ENCODE measurements around the gene PGM2.

PGM2 gene

GRCh38 chr4:37904824-37905223 lies 78.3 kb downstream of the PGM2 start:
- no peak for DNase-seq

GRCh38 chr4:37905533-37906169 lies 79.2 kb downstream of the PGM2 start:
- no peak for DNase-seq

DNA sequence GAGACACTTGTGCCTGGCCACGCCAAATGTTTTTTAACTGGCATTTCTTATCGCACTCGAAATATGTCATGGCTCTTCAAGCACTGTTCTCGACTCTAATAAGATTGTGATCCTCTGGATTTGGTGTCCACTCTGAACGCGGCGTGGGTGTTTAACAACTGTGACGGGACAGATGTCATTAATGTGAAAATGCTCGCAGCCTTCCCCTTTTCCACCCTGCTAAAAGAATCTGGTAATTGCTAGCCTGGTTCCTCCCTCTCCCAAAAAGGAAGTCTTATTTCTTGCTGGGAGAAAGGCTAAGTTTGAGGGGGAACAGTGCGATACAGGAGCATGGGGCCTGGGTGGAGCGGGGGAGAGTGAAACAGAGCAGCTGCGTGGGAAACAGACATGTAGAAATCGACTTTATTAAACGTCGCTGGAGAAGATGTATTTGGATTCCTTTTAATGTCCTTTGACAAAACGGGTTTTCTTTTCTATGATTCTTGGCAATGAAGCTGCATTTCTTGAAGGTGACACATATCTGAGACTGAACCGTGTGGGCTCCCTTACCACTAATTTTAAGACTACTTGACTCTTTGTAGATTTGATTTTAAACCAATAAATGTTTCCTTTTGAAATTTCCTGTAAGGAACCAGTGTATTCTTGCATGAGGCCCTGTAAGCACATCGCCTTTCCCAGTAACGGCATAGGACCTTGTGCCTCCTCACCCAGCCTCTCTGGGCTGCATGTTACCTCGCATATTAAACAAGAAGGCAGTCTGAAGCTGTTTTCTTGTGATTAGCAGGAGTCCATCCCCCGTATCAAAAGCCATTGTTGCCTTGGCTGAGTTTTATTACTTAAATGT lies 82.2 kb downstream of the PGM2 start:
- DNase-seq = no peak

- no peak for DNase-seq
These were observed 83.0 kb downstream of the PGM2 start for GRCh38 chr4:37909332-37910090.

DNA sequence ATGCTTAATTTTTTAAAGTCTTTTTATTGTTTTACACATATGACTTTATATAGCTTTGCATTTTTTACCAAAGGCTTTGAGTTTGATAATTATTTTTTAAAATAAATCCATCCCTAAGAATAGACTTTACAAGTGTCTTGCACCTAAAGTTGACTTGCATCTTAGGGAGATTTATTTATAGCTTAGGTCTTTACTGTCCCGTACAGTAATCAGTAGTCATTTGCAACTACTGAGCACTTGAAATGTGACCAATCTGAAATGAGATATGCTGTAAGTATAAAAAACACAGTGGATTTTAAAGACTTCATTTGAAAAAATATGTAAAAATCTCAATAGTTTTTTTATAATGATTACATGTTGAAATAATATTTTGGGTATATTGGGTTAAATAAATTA lies 83.6 kb downstream of the PGM2 start:
- DNase-seq = no peak

Measured in NCI-H1436 treated with DMSO at 0.1 percent for 48 hours (cell line).